WERI-Rb-1 (cell line): Measurements from ENCODE around the gene CCDC88C.

Experiments used
- DNase-seq: peaks from one replicate; pipeline ENCODE4 v3.0.0-alpha.2; 2020
- H3K27ac ChIP-seq: fragments of 250-450 bp; sonication (Bioruptor Pico); 2 replicates; pipeline ENCODE4 v1.5.1; 2020; ENCODE audit warnings: mild to moderate bottlenecking, moderate library complexity
- H3K27me3 ChIP-seq: fragments of 250-450 bp; sonication (Bioruptor Pico); 2 replicates; pipeline ENCODE4 v1.5.1; 2021; ENCODE audit warnings: mild to moderate bottlenecking, low read depth, moderate library complexity; ENCODE audit not compliant: insufficient read depth, severe bottlenecking
- H3K36me3 ChIP-seq: fragments of 250-450 bp; sonication (Bioruptor Pico); 2 replicates; pipeline ENCODE4 v1.5.1; 2020; ENCODE audit warnings: mild to moderate bottlenecking, moderate library complexity
- H3K4me3 ChIP-seq: 2 replicates; pipeline ENCODE4 v1.5.1; 2011; ENCODE audit warnings: low read depth, mild to moderate bottlenecking, control low read depth, low read length
- H3K9me3 ChIP-seq: fragments of 250-450 bp; sonication (Bioruptor Pico); 2 replicates; pipeline ENCODE4 v1.5.1; 2021; ENCODE audit warnings: mild to moderate bottlenecking, moderate library complexity; ENCODE audit not compliant: severe bottlenecking
- TF ChIP-seq, protein P1 (sequence below): IDR thresholded peaks from 2 replicates; pipeline ENCODE4 v1.5.1; 2011; ENCODE audit warnings: low read depth, mild to moderate bottlenecking, control low read depth, inconsistent platforms, low read length

Gene CCDC88C

DNA sequence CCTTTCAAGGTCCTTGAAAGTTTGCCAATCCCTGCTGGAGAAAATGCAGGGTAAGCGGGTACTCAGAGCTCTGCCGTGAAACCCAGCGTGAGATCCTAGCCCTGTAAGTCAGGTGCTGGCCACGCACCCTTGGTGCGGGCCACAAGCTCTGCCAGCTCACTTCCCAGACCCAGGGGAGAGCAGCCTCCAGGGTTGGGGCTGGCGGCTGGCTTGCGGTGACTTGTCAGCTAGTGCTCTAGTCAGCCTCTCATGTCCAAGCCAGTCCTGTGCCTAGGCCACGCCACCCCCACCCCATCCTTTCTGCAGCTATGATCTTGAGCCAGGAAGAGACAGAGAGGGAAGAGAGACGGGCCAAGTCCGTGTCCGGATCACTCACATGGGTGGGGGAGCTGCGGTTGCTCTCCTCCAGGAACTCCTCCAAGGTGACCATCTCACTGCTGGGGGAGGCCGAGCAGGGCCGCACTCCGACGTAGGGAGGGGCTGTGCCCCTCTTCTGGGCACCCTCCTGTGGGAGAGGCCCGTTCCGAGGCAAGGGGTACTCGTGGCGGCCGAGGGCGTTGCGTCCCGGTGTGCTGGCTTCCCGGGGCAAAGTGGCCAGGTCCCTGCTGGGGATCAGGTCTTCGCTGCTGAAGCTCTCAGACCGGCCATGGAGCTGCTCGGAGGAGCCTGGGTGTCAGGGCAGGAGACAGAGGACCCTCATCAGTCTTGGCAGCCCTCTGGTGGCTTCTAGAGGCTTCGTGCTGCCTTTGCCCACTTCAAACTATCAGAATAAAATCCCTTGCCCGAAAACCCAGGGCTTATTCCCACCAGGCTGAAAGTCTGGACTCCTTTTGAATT is 139.9 kb downstream of the CCDC88C start:
- Histone ChIP-seq H3K36me3 (peaks cover 93% of the 10 kb centered on the region), H3K9me3 (no peaks in the 10 kb centered on the region), H3K27me3 (no peaks in the 10 kb centered on the region), H3K4me3 (no peak overlapping the region), H3K27ac (no peak overlapping the region)
- DNase-seq: no peak
- TF ChIP-seq, protein P1, sequence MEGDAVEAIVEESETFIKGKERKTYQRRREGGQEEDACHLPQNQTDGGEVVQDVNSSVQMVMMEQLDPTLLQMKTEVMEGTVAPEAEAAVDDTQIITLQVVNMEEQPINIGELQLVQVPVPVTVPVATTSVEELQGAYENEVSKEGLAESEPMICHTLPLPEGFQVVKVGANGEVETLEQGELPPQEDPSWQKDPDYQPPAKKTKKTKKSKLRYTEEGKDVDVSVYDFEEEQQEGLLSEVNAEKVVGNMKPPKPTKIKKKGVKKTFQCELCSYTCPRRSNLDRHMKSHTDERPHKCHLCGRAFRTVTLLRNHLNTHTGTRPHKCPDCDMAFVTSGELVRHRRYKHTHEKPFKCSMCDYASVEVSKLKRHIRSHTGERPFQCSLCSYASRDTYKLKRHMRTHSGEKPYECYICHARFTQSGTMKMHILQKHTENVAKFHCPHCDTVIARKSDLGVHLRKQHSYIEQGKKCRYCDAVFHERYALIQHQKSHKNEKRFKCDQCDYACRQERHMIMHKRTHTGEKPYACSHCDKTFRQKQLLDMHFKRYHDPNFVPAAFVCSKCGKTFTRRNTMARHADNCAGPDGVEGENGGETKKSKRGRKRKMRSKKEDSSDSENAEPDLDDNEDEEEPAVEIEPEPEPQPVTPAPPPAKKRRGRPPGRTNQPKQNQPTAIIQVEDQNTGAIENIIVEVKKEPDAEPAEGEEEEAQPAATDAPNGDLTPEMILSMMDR: no peak

DNA sequence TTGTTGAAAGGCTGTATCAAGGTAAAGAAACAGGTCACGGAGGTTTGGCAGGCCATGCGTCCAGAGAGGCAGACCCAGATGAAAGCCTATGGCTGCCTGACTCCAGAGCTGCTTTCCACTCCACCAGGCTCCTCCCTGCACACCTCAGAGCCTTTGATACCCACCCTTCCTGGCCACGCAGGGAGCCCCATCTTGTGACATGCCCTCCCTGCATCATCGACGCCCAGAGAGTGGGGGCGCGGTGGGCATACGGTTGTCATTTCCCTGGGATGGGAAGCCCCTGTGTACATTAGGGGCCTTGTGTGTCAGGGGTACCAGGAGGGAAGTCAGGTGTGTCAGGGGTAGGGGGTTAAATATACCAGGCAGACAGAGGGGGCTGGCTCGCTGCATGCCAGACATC is 142.8 kb downstream of the CCDC88C start:
- TF ChIP-seq, protein P1: no peak
- H3K36me3 ChIP-seq: peaks cover 83% of the 10 kb centered on the region

DNA sequence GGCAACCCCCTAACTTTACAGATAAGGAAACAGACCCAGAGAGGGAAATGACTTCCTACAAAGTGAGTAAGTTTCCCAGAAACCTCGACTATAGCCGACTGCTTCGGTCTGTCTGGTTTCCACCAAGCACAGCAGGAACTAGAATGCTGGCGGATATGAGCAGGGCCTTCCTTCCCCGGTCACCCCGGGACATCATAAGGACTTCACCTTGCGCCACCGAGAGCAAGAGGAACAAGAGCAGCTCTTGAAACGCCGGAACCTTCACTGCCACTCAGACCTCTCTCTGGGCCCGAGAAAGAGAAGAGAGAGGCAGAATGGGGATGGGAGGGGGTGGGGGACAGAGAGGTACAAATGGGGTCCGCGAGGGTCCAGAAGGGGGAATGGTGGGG is 143.7 kb downstream of the CCDC88C start:
- peaks cover 76% of the 10 kb centered on the region for H3K36me3 ChIP-seq
- no peak for DNase-seq
- no peak overlapping the region for H3K27ac ChIP-seq
- no peak overlapping the region for H3K4me3 ChIP-seq
- H3K9me3 ChIP-seq: no peaks in the 10 kb centered on the region
- TF ChIP-seq, protein P1: no peak
- no peaks in the 10 kb centered on the region for H3K27me3 ChIP-seq

More for the DNA sequence above, 142.8 kb downstream of the CCDC88C start:
- H3K27ac ChIP-seq: no peak overlapping the region
- H3K27me3 ChIP-seq: no peaks in the 10 kb centered on the region
- H3K4me3 ChIP-seq: no peak overlapping the region
- no peak for DNase-seq
- H3K9me3 ChIP-seq: no peaks in the 10 kb centered on the region

- DNase-seq: no peak
- H3K9me3 ChIP-seq: no peaks in the 10 kb centered on the region
- no peaks in the 10 kb centered on the region for H3K27me3 ChIP-seq
- H3K36me3 ChIP-seq: peaks cover 71% of the 10 kb centered on the region
- TF ChIP-seq, protein P1: no peak
- H3K27ac ChIP-seq: no peak overlapping the region
- H3K4me3 ChIP-seq: no peak overlapping the region
Measured at GRCh38 chr14:91273273-91273884, 144.2 kb downstream of the CCDC88C start.

- Histone ChIP-seq H3K9me3 (no peaks in the 10 kb centered on the region), H3K27ac (no peak overlapping the region), H3K36me3 (peaks cover 64% of the 10 kb centered on the region), H3K27me3 (no peaks in the 10 kb centered on the region), H3K4me3 (no peak overlapping the region)
- TF ChIP-seq, protein P1: no peak
- no peak for DNase-seq
Measured at GRCh38 chr14:91272341-91273272, 145.0 kb downstream of the CCDC88C start.
